Measurements from ENCODE around the gene EIF4A3. TPM values are rescaled to one million over a fixed set of nuclear protein-coding genes. Genes with fewer than 3 reads are reported as not detected.

Gene EIF4A3
- total RNA-seq, 1 experiment from 2014 or later: 155 TPM

DNA sequence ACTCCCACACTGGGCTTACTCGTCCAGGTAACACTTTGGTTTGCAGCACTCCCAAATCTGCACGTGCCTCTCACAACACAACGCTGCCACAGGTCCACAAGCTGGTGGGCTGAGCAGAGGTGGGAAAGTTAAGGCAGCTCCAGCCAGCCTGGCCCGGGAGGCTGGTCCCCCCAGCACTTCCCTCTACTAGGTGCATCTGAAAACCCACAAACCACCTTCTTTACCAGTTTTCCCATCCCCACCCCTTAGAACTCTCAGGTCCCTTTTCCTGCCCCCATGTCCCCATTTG lies 46.9 kb downstream of the EIF4A3 start:
- TF ChIP-seq, protein P1, sequence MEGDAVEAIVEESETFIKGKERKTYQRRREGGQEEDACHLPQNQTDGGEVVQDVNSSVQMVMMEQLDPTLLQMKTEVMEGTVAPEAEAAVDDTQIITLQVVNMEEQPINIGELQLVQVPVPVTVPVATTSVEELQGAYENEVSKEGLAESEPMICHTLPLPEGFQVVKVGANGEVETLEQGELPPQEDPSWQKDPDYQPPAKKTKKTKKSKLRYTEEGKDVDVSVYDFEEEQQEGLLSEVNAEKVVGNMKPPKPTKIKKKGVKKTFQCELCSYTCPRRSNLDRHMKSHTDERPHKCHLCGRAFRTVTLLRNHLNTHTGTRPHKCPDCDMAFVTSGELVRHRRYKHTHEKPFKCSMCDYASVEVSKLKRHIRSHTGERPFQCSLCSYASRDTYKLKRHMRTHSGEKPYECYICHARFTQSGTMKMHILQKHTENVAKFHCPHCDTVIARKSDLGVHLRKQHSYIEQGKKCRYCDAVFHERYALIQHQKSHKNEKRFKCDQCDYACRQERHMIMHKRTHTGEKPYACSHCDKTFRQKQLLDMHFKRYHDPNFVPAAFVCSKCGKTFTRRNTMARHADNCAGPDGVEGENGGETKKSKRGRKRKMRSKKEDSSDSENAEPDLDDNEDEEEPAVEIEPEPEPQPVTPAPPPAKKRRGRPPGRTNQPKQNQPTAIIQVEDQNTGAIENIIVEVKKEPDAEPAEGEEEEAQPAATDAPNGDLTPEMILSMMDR (conservative IDR thresholded peaks at IDR 0.05; ENCODE audit: low read depth, low read length): no peak
- no peak for TF ChIP-seq EZH2 (IDR thresholded peaks at IDR 0.05; ENCODE audit: borderline replicate concordance, low read depth, low read length, poor library complexity, severe bottlenecking)
- Histone ChIP-seq H3K27ac (ENCODE audit: low read depth, low read length, poor library complexity, severe bottlenecking) (no peak overlapping the region), H3K4me1 (ENCODE audit: insufficient read depth, low read length, poor library complexity, severe bottlenecking) (no peaks in the 10 kb centered on the region), H3K36me3 (ENCODE audit: insufficient read depth, low read length, poor library complexity, severe bottlenecking) (no peaks in the 10 kb centered on the region), H3K9me3 (ENCODE audit: low read depth, low read length, poor library complexity, severe bottlenecking) (no peaks in the 10 kb centered on the region), H3K27me3 (replicated peaks; ENCODE audit: insufficient read depth, low read depth, low read length, poor library complexity) (no peaks in the 10 kb centered on the region), H3K4me3 (ENCODE audit: low read depth, low read length, poor library complexity, severe bottlenecking) (no peak overlapping the region)
- ChIA-PET POLR2A (ENCODE audit: low non-redundant PET) (no interaction called here), CTCF (no interaction called here)
- intact Hi-C loops (cut with micrococcal nuclease; ENCODE audit: unreplicated experiment): no loop called here
- no peak for DNase-seq (ENCODE audit: low spot score)
- no TSS peak for BruUV-seq (replicated peaks)

DNA sequence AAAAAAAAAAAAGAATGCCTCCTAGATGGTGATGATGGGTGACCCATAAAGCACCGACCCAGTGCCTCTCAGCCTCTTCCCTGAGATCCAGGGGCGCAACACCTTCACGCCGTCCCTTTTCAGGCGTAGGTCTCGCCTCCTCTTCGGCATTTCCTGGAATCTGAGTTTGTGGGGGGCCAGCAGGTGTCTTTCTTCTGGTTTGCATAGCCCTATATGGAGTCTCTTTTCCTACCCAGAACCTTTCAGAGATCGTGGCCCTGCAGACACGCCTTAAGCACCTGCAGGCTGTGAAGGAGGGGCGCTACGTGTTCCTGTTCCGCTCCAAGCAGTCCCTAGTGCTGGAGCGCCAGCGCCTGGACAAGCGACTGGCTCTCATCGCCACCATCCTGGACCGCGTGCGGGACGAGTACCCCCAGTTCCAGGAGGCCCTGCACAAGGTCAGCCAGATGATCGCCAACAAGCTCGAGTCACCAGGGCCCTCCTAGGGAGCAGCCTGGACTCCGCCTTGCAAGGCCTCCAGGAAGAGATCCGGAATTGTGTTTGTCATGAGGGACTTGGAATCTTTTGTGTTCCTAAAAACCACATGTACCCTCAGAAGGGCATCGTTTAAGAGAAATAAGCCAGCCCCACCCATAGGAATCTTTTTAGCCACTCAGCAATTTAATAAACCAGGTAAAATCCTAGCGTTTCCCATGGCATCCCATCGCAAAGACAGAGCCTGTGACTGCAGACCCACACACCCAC lies 47.5 kb downstream of the EIF4A3 start:
- no peaks in the 10 kb centered on the region for H3K9me3 ChIP-seq (ENCODE audit: low read depth, low read length, poor library complexity, severe bottlenecking)
- H3K27me3 ChIP-seq (replicated peaks; ENCODE audit: insufficient read depth, low read depth, low read length, poor library complexity): no peaks in the 10 kb centered on the region
- DNase-seq (ENCODE audit: low spot score): no peak
- no peak overlapping the region for H3K27ac ChIP-seq (ENCODE audit: low read depth, low read length, poor library complexity, severe bottlenecking)
- BruUV-seq (replicated peaks): no TSS peak
- POLR2A ChIA-PET (ENCODE audit: low non-redundant PET): no interaction called here
- H3K4me3 ChIP-seq (ENCODE audit: low read depth, low read length, poor library complexity, severe bottlenecking): no peak overlapping the region
- CTCF ChIA-PET: no interaction called here
- no peak for TF ChIP-seq EZH2 (IDR thresholded peaks at IDR 0.05; ENCODE audit: borderline replicate concordance, low read depth, low read length, poor library complexity, severe bottlenecking)
- TF ChIP-seq, protein P1 (conservative IDR thresholded peaks at IDR 0.05; ENCODE audit: low read depth, low read length): no peak
- no peaks in the 10 kb centered on the region for H3K36me3 ChIP-seq (ENCODE audit: insufficient read depth, low read length, poor library complexity, severe bottlenecking)
- no peaks in the 10 kb centered on the region for H3K4me1 ChIP-seq (ENCODE audit: insufficient read depth, low read length, poor library complexity, severe bottlenecking)
- intact Hi-C loops (cut with micrococcal nuclease; ENCODE audit: unreplicated experiment): no loop called here

DNA sequence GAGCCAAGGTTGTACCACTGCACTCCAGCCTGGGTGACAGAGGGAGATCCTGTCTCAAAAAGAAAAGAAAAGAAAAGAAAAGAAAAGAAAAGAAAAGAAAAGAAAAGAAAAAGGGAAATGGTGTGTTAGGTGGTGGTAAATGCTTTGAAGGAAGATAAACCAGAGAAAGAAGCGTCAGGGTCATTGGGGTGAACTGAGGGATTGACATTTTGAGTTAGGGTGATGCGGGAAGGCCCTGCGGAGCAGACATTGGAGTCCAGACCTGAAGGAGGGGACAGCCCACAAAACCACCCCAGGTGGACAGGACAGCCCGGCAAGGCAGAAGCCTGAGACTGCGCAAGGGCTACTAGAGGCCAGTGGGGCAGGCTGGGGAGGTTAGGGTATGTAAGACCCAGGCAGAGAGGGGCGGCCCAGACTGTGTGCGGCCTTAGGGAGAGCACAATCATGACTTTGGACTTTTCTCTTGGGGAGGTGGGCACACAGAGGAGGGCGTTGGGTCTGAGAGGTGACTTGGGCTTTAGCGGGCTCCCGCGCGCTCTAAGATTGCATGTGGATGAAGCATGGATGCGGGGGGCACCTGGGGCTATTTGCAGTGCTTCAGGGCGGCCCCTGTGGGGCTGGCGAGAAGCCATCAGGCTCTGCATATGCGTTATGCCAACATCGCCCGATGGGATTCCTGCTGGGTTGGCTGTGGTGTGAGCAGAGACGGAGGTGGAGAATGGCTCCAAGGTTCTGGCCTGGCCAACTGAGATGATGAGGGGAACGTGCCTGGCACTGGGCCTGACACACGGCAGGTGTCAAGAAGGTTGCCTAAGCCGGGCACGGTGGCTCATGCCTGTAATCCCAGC lies 48.9 kb downstream of the EIF4A3 start:
- H3K9me3 ChIP-seq (ENCODE audit: low read depth, low read length, poor library complexity, severe bottlenecking): no peaks in the 10 kb centered on the region
- no peak for DNase-seq (ENCODE audit: low spot score)
- no TSS peak for BruUV-seq (replicated peaks)
- no peaks in the 10 kb centered on the region for H3K36me3 ChIP-seq (ENCODE audit: insufficient read depth, low read length, poor library complexity, severe bottlenecking)
- H3K27me3 ChIP-seq (replicated peaks; ENCODE audit: insufficient read depth, low read depth, low read length, poor library complexity): no peaks in the 10 kb centered on the region
- no peak for TF ChIP-seq EZH2 (IDR thresholded peaks at IDR 0.05; ENCODE audit: borderline replicate concordance, low read depth, low read length, poor library complexity, severe bottlenecking)
- TF ChIP-seq, protein P1 (conservative IDR thresholded peaks at IDR 0.05; ENCODE audit: low read depth, low read length): no peak
- no peak overlapping the region for H3K27ac ChIP-seq (ENCODE audit: low read depth, low read length, poor library complexity, severe bottlenecking)
- POLR2A ChIA-PET (ENCODE audit: low non-redundant PET): no interaction called here
- H3K4me3 ChIP-seq (ENCODE audit: low read depth, low read length, poor library complexity, severe bottlenecking): no peak overlapping the region
- intact Hi-C loops (cut with micrococcal nuclease; ENCODE audit: unreplicated experiment): no loop called here
- CTCF ChIA-PET: no interaction called here
- H3K4me1 ChIP-seq (ENCODE audit: insufficient read depth, low read length, poor library complexity, severe bottlenecking): no peaks in the 10 kb centered on the region
